Effector memory CD4-positive, alpha-beta T cell (primary cell): Measurements from ENCODE around the gene PPP6R1.

Source experiments
- DNase-seq, 3 donors: peaks; one replicate each; pipeline ENCODE4 v3.0.0-alpha.2; 2020
- H3K27ac ChIP-seq: 2 replicates; pipeline ENCODE4 v1.7.0; 2013; ENCODE audit warnings: mild to moderate bottlenecking, low read length, moderate library complexity; ENCODE audit not compliant: insufficient read depth, poor library complexity, severe bottlenecking
- H3K27me3 ChIP-seq: replicated peaks from 2 replicates; pipeline ENCODE4 v1.7.0; 2013; ENCODE audit warnings: mild to moderate bottlenecking, low read length; ENCODE audit not compliant: insufficient read depth, control insufficient read depth, poor library complexity, severe bottlenecking
- H3K36me3 ChIP-seq: 2 replicates; pipeline ENCODE4 v1.7.0; 2013; ENCODE audit warnings: mild to moderate bottlenecking, low read length, moderate library complexity; ENCODE audit not compliant: control insufficient read depth, insufficient read depth
- H3K4me1 ChIP-seq: 2 replicates; pipeline ENCODE4 v1.7.0; 2013; ENCODE audit warnings: low read length, mild to moderate bottlenecking; ENCODE audit not compliant: control insufficient read depth, insufficient read depth, poor library complexity, severe bottlenecking
- H3K4me3 ChIP-seq: 2 replicates; pipeline ENCODE4 v1.7.0; 2013; ENCODE audit warnings: low read length, low read depth, mild to moderate bottlenecking; ENCODE audit not compliant: insufficient read depth, poor library complexity, severe bottlenecking
- H3K9me3 ChIP-seq: 2 replicates; pipeline ENCODE4 v1.7.0; 2013; ENCODE audit warnings: mild to moderate bottlenecking, low read length, moderate library complexity; ENCODE audit not compliant: control insufficient read depth

Gene PPP6R1

GRCh38 chr19:55259540-55260210 is 858 bp upstream of the PPP6R1 start:
- Histone ChIP-seq H3K27ac (peak overlapping the region; percentile 94), H3K4me1 (peaks cover 28% of the 10 kb centered on the region), H3K9me3 (no peaks in the 10 kb centered on the region), H3K4me3 (peak overlapping the region; percentile 84), H3K36me3 (no peaks in the 10 kb centered on the region), H3K27me3 (no peaks in the 10 kb centered on the region)
- DNase-seq = no peak

- Histone ChIP-seq H3K36me3 (no peaks in the 10 kb centered on the region), H3K4me1 (peaks cover 40% of the 10 kb centered on the region), H3K4me3 (peak overlapping the region; percentile 84), H3K9me3 (no peaks in the 10 kb centered on the region), H3K27me3 (no peaks in the 10 kb centered on the region), H3K27ac (peak overlapping the region; percentile 94)
- DNase-seq = peak in 2 of 3 donors; percentile 27 to 41
These were observed 365 bp downstream of the PPP6R1 start for GRCh38 chr19:55258476-55258827.

- Histone ChIP-seq H3K27me3 (no peaks in the 10 kb centered on the region), H3K4me3 (peak overlapping the region; percentile 84), H3K9me3 (no peaks in the 10 kb centered on the region), H3K4me1 (peaks cover 47% of the 10 kb centered on the region), H3K27ac (peak overlapping the region; percentile 94), H3K36me3 (no peaks in the 10 kb centered on the region)
- DNase-seq = no peak
These were observed 1.1 kb downstream of the PPP6R1 start for GRCh38 chr19:55257461-55258420.

- DNase-seq = no peak
- peak overlapping the region; percentile 84 for H3K4me3 ChIP-seq
- H3K27me3 ChIP-seq = no peaks in the 10 kb centered on the region
- peak overlapping the region; percentile 94 for H3K27ac ChIP-seq
- H3K4me1 ChIP-seq = peaks cover 55% of the 10 kb centered on the region
- H3K9me3 ChIP-seq = no peaks in the 10 kb centered on the region
- H3K36me3 ChIP-seq = no peaks in the 10 kb centered on the region
These were observed 2.0 kb downstream of the PPP6R1 start for GRCh38 chr19:55256562-55257460.

- Histone ChIP-seq H3K9me3 (no peaks in the 10 kb centered on the region), H3K4me1 (peaks cover 65% of the 10 kb centered on the region), H3K27me3 (no peaks in the 10 kb centered on the region), H3K4me3 (peak overlapping the region; percentile 84), H3K27ac (peak overlapping the region; percentile 88), H3K36me3 (no peaks in the 10 kb centered on the region)
- DNase-seq = peak in 1 of 3 donors; percentile 18
These were observed 3.0 kb downstream of the PPP6R1 start for GRCh38 chr19:55255618-55256423.

GRCh38 chr19:55254625-55254977 is 4.2 kb downstream of the PPP6R1 start:
- DNase-seq = no peak
- H3K4me3 ChIP-seq = peak overlapping the region; percentile 84
- H3K36me3 ChIP-seq = no peaks in the 10 kb centered on the region
- no peaks in the 10 kb centered on the region for H3K27me3 ChIP-seq
- peaks cover 73% of the 10 kb centered on the region for H3K4me1 ChIP-seq
- no peaks in the 10 kb centered on the region for H3K9me3 ChIP-seq
- H3K27ac ChIP-seq = peak overlapping the region; percentile 88

GRCh38 chr19:55253842-55254624 is 4.8 kb downstream of the PPP6R1 start:
- no peaks in the 10 kb centered on the region for H3K27me3 ChIP-seq
- peak overlapping the region; percentile 88 for H3K27ac ChIP-seq
- no peaks in the 10 kb centered on the region for H3K9me3 ChIP-seq
- peaks cover 71% of the 10 kb centered on the region for H3K4me1 ChIP-seq
- H3K4me3 ChIP-seq = peak overlapping the region; percentile 84
- DNase-seq = peak; percentile 34 to 63 (median 45)
- no peaks in the 10 kb centered on the region for H3K36me3 ChIP-seq

- H3K27me3 ChIP-seq = no peaks in the 10 kb centered on the region
- no peak for DNase-seq
- no peaks in the 10 kb centered on the region for H3K36me3 ChIP-seq
- no peaks in the 10 kb centered on the region for H3K9me3 ChIP-seq
- H3K4me1 ChIP-seq = peaks cover 73% of the 10 kb centered on the region
- peak overlapping the region; percentile 84 for H3K4me3 ChIP-seq
- peak overlapping the region; percentile 88 for H3K27ac ChIP-seq
These were observed 5.8 kb downstream of the PPP6R1 start for GRCh38 chr19:55252760-55253663.
